Measurements from ENCODE around the gene GRAMD4.

DNA sequence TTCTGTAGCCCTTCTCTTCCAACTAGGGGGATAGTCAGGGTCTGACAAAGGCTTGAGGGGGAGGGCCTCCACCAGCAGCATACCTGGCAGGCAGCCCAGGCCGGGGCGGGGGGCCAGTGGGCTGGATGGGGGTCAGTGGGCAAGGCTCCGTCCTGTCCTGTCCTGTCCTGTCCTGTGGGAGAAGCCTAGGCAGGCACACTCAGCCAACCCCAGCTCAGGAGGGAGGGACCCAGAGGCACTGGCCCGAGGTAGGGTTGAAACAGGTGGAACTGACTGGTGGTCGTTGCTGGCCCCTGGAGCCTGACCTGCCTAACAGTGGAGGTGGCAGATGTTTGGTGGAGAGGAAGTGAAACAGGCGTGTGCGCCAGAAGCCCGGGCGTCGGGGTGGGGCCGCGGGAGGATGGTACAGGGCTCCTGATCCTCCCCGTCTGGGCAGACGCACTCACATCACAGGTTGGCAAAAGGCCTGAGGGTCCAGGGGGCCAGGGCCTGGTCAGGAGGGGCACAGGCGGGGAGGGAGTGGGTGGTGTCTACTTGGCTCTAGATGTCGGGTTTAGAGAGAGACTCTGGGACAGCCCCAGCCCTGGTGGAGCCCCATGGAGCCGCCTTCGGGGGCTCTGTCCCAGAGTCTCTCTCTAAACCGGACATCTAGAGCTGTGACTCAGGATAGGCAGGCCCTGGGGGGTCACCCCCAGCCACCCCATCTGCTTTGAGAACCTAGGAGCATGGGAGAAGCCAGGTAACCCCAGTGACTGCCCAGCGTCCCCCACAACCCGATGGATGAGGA is 32.5 kb upstream of the GRAMD4 start:
- TF ChIP-seq, protein P1, sequence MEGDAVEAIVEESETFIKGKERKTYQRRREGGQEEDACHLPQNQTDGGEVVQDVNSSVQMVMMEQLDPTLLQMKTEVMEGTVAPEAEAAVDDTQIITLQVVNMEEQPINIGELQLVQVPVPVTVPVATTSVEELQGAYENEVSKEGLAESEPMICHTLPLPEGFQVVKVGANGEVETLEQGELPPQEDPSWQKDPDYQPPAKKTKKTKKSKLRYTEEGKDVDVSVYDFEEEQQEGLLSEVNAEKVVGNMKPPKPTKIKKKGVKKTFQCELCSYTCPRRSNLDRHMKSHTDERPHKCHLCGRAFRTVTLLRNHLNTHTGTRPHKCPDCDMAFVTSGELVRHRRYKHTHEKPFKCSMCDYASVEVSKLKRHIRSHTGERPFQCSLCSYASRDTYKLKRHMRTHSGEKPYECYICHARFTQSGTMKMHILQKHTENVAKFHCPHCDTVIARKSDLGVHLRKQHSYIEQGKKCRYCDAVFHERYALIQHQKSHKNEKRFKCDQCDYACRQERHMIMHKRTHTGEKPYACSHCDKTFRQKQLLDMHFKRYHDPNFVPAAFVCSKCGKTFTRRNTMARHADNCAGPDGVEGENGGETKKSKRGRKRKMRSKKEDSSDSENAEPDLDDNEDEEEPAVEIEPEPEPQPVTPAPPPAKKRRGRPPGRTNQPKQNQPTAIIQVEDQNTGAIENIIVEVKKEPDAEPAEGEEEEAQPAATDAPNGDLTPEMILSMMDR (conservative IDR thresholded peaks at IDR 0.05 in 1 of 2, IDR thresholded peaks at IDR 0.05 in 1 of 2; ENCODE audit: extremely low read depth in 1 of 2, insufficient read depth in 1 of 2, low read depth in 1 of 2, low read length in 2 of 2): no peak
- TF ChIP-seq EZH2 (IDR thresholded peaks at IDR 0.05; ENCODE audit: borderline replicate concordance, low read length): no peak

All from mammary epithelial cell (primary cell).